Glutamatergic neuron (in vitro differentiated cells): Measurements from ENCODE around the gene AP3D1. TPM values are rescaled to one million over a fixed set of nuclear protein-coding genes. Genes with fewer than 3 reads are reported as not detected.

Experiments used
- DNase-seq: peaks from one replicate; pipeline ENCODE4 v3.0.0; 2022
- H3K27ac Mint-ChIP-seq: one replicate; pipeline ENCODE4 v1.8.0; 2020; ENCODE audit warnings: mild to moderate bottlenecking, mixed read lengths, inconsistent platforms; ENCODE audit not compliant: unreplicated experiment
- H3K27me3 Mint-ChIP-seq: one replicate; pipeline ENCODE4 v1.8.0; 2020; ENCODE audit warnings: mild to moderate bottlenecking, moderate library complexity, mixed read lengths, inconsistent platforms; ENCODE audit not compliant: unreplicated experiment
- H3K36me3 Mint-ChIP-seq: one replicate; pipeline ENCODE4 v1.8.0; 2020; ENCODE audit warnings: mild to moderate bottlenecking, mixed read lengths, inconsistent platforms; ENCODE audit not compliant: unreplicated experiment
- H3K4me1 Mint-ChIP-seq: one replicate; pipeline ENCODE4 v1.8.0; 2020; ENCODE audit warnings: mild to moderate bottlenecking, low read depth, mixed read lengths, inconsistent platforms; ENCODE audit not compliant: unreplicated experiment
- H3K4me3 Mint-ChIP-seq: one replicate; pipeline ENCODE4 v1.8.0; 2020; ENCODE audit warnings: mild to moderate bottlenecking, mixed read lengths, inconsistent platforms; ENCODE audit not compliant: unreplicated experiment
- H3K9me3 Mint-ChIP-seq: one replicate; pipeline ENCODE4 v1.8.0; 2020; ENCODE audit warnings: mild to moderate bottlenecking, moderate library complexity, mixed read lengths, inconsistent platforms; ENCODE audit not compliant: unreplicated experiment
- total RNA-seq: library from RNA; stranded (reverse); fragmentation: NEBNext Ultra II Directional; extraction: Animal tissue kit (Norgen Biotek cat#: 25700); gene quantifications from one replicate; pipeline ENCODE4 v1.2.1, GENCODE V29; 2021; ENCODE audit not compliant: unreplicated experiment
- TF ChIP-seq, protein P1 (sequence below): fragments of 200-600 bp; sonication (generic); IDR thresholded peaks from one replicate; pipeline ENCODE4 v1.5.0; 2021; ENCODE audit not compliant: partially characterized antibody, unreplicated experiment

AP3D1 gene
- total RNA-seq, 1 donor from 2014 or later = 133 TPM

- H3K4me3 Mint-ChIP-seq = no peak overlapping the region
- TF ChIP-seq, protein P1, sequence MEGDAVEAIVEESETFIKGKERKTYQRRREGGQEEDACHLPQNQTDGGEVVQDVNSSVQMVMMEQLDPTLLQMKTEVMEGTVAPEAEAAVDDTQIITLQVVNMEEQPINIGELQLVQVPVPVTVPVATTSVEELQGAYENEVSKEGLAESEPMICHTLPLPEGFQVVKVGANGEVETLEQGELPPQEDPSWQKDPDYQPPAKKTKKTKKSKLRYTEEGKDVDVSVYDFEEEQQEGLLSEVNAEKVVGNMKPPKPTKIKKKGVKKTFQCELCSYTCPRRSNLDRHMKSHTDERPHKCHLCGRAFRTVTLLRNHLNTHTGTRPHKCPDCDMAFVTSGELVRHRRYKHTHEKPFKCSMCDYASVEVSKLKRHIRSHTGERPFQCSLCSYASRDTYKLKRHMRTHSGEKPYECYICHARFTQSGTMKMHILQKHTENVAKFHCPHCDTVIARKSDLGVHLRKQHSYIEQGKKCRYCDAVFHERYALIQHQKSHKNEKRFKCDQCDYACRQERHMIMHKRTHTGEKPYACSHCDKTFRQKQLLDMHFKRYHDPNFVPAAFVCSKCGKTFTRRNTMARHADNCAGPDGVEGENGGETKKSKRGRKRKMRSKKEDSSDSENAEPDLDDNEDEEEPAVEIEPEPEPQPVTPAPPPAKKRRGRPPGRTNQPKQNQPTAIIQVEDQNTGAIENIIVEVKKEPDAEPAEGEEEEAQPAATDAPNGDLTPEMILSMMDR = no peak
These were observed 66.2 kb downstream of the AP3D1 start for GRCh38 chr19:2084993-2085720.

DNA sequence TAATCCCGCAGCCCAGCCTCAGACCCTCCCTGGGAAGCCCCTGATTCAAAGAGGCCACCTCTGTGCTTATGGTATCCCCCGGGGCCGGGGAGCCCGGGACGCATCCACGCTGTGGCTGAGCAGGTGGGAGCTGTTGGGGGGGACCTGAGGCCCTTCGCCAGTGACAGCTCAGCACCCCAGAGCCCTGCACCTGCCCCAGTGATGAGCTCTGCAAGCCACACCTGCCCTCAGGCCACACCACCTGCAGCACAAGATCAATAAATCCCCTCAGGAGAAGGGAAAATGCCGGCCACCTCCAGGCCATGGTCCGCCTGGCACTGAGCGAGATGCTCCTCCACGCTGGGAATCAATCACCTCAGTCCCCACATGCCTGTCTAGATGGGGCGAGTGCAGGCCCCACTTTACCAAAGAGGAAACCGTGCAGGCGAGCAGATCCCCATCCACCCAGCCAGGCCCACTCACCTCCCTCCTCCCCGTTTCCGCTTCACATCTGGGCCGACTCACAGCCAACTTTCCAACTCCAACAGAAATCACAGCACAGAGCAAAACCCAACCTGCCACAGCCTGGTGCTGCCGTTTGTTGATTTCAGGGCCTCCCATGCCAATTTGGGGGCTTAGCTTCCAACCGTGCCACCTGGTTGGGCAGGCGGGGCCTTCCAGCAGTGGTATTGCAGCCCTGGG, 68.1 kb downstream of the AP3D1 start:
- no peak overlapping the region for H3K27ac Mint-ChIP-seq
- no peaks in the 10 kb centered on the region for H3K36me3 Mint-ChIP-seq
- H3K4me1 Mint-ChIP-seq = no peaks in the 10 kb centered on the region
- H3K4me3 Mint-ChIP-seq = no peak overlapping the region
- H3K9me3 Mint-ChIP-seq = no peaks in the 10 kb centered on the region
- TF ChIP-seq, protein P1 = no peak
- no peak for DNase-seq
- peaks cover 2% of the 10 kb centered on the region for H3K27me3 Mint-ChIP-seq

More at GRCh38 chr19:2084993-2085720, 66.2 kb downstream of the AP3D1 start:
- peaks cover 2% of the 10 kb centered on the region for H3K27me3 Mint-ChIP-seq
- no peak overlapping the region for H3K27ac Mint-ChIP-seq
- H3K4me1 Mint-ChIP-seq = peaks cover 2% of the 10 kb centered on the region
- H3K9me3 Mint-ChIP-seq = no peaks in the 10 kb centered on the region
- DNase-seq = no peak
- no peaks in the 10 kb centered on the region for H3K36me3 Mint-ChIP-seq

DNA sequence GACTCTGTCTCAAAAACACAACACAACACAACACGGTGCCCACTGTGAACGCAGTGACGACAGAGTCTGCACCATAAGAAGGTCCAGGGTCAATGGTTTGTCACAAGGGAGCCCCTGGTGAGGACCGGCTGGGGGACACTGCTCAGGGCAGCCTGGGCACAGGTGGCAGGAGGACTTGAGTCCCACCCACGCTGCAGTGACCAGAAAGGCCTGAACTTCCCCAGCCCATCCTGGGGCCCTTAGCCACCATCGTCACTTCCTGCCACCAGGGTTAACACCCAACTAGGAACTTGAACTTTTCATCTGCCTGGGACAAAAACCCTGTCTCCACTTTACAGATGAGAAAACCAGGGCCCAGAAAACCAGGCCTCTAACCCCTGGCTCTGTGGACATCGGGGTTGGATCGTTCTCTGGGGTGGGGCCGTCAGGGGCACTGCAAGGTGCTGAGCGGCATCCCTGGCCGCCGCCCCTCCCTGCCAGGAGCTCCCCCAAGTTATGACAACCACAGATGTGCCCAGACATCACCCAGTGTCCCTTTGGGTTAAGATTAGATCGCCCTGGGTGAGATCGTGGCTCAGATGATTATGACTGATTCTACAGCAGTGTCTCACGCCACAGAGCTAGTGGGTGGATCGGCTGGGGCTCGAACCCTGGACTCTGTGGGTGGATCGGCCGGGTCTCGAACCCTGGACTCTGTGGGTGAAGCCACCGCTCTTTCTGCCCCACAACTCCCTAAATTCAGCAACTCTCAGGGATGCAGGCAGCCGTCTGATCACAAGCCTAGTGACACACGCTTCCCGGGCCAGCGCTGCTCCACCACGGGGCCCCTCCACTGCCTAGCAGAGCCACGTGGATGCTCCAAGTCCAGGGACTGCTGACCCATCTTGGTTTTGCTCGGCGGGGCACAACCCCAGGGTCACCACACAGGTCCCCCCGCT, 69.2 kb downstream of the AP3D1 start:
- H3K9me3 Mint-ChIP-seq = peaks cover 2% of the 10 kb centered on the region
- H3K4me3 Mint-ChIP-seq = no peak overlapping the region
- DNase-seq = no peak
- H3K27me3 Mint-ChIP-seq = peaks cover 2% of the 10 kb centered on the region
- H3K4me1 Mint-ChIP-seq = no peaks in the 10 kb centered on the region
- TF ChIP-seq, protein P1 = no peak
- H3K27ac Mint-ChIP-seq = no peak overlapping the region
- no peaks in the 10 kb centered on the region for H3K36me3 Mint-ChIP-seq

- DNase-seq = no peak
- Mint-ChIP-seq H3K27me3 (no peaks in the 10 kb centered on the region), H3K4me3 (no peak overlapping the region), H3K4me1 (no peaks in the 10 kb centered on the region), H3K27ac (no peak overlapping the region), H3K36me3 (no peaks in the 10 kb centered on the region), H3K9me3 (peaks cover 2% of the 10 kb centered on the region)
- TF ChIP-seq, protein P1 = no peak
These were observed 70.9 kb downstream of the AP3D1 start for GRCh38 chr19:2080336-2080988.
